Measurements from ENCODE around the gene CXCL3.

The CXCL3 gene

DNA sequence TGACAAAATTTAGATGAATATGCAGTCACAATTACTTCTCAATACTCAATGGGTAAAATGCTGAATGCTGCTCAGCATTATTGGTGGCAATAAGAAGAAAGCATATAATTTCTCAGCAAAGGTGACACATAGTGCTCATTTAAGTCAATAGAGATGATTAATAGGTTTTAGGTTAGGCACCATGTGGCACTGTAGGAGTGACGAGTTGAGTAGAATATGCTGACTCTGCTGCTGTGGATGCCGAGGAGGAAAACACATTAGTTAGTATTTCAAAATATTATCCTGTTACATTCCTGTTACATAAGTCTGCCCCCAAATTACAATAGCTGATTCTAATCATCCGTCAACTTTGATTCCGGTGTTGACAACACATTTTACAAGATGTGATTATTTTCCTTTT is 26.4 kb downstream of the CXCL3 start:
- no peak for DNase-seq

DNA sequence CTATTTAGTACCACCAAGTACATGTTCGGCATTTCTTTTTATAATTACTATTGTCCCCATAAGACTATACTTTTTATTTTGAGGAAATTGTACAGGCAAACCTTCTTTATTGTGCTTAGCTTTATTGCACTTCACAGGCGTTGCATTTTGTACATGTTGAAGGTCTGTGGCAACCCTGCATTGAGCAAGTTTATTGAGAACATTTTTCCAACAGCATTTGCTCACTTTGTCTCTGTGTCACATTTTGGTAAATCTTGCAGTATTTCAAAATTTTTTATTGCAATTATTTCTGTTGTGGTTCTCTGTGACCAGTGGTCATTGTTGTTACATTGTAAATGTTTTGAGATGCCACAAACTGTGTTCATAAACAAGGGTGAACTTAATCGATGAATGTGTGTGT is 29.2 kb downstream of the CXCL3 start:
- DNase-seq, result no peak

- DNase-seq, result no peak
These were observed 32.4 kb downstream of the CXCL3 start for GRCh38 chr4:74006009-74006476.

DNA sequence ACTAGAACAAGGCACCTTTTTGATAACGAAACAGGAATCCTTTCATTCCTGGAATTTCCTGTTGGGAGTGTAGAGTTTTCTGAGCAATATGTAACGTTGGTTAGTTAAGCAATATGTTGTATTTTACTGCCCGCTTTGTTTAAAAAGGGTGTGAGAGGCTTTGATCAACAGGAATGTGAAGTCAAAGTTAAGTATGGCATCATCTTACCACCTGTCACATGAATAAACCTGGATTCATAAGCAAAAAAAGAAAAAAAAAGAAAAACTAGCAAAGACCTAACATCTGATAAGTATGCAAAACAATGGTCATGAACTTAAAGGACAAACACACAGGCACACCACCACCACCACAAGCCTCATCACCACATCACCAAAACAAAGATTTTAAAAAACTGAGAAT is 33.0 kb downstream of the CXCL3 start:
- DNase-seq, result no peak

DNA sequence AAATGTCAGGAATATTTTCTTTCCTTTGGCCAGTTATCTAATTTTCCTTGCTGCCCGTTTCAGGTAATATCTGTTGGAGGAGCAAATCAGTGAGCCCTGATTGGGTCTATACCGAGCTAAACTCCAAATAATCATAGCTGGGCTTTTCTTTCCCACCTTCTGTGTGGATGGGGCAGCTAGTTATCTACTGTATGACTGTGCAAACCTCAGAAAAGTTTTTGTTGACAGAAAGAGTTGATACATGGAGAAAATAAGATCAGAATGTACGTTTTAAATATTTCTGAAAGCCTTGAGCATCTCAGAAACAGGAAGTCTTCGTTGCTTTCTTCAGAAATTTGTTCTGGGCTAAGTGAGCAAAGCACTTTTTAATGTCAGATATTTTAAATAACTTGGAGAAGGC is 33.8 kb downstream of the CXCL3 start:
- no peak for DNase-seq

- DNase-seq, result no peak
These were observed 38.2 kb downstream of the CXCL3 start for GRCh38 chr4:74000301-74000700.

- DNase-seq, result peak; percentile 0 to 11
These were observed 40.2 kb downstream of the CXCL3 start, which contains the start of gene CXCL5 for GRCh38 chr4:73998040-73999011. Gene CXCL5, minus strand, starts transcription at chr4:73998677. Its CDS starts 96 bp downstream, at chr4:73998581.

DNA sequence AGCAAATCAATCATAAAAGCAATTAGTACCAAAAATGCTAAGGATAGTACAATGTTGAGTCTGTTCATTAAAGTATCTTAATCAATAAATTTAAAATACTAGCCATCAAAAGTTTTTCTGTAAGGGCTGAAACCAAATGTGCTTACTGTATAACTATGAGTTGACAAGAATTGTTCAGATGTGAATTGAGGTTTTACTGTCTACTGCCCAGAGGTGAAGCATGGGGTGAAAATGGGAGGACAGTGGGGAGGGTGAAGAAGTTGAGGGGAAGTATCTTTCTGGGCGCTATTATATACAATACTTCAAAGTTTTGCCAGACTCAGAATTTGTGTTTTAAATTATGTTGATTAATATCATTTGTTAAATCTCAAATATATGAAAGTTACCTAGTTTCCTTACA is 46.4 kb downstream of the CXCL3 start:
- DNase-seq, result no peak

DNA sequence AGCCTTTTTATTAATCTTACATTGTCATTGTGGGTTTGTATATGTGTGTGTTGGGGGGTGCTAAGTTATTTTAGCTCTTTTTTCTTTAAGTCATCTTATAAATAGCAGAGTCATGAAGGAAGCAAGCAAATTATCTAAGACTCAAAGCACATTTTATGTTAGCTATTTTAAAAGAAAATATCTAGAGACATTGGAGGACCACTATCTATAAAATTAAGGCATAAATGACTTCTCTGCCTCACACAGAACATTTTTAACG is 46.8 kb downstream of the CXCL3 start:
- no peak for DNase-seq

- no peak for DNase-seq
These were observed 47.3 kb downstream of the CXCL3 start for GRCh38 chr4:73990988-73991741.

DNA sequence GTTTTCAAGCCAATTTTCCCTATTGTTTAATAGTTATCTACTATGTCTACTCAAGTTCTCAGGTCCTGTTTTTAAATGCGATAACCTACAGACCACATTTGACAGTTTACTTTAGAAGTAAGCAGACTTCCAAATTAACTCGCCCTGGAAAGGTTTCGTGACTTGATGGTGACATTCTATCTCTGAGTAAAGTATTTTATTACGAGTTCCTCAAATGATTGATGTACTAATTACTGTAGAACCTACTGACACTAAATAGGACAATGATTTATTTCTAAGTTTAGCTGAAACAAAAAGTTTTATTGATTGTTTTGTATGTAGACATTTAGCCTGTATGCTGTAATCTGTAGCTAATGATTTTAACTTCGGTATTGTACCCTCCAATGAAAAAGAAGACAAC is 48.6 kb downstream of the CXCL3 start:
- no peak for DNase-seq

DNA sequence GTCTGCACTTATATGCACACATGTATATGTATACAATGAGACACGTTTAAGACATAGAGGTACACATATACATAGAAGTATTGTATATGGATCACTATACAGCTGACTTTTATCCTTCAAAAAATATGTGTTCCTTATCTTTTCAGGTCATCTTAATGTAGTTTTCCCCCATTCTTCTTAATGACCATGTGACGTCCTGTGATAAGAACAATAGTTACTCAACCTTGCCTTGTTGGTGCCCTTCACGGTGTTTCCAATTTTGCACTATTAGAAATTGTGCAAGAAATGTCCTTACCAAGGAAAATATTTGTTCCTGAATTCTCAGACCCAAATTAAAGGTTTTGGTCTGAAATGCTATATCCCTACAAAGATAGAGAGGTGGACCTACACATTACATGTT is 49.5 kb downstream of the CXCL3 start:
- DNase-seq, result no peak

- no peak for DNase-seq
These were observed 50.4 kb downstream of the CXCL3 start, which contains the start of gene PPBP for GRCh38 chr4:73988061-73988460. Gene PPBP, minus strand, starts transcription at chr4:73988190. Its CDS starts 87 bp downstream, at chr4:73988103.

Measured in NCI-H526 (cell line).